HCT116 (cell line): ENCODE data around the gene TTLL10.
A peak's percentile ranks its signal among the peaks of the same experiment; 100 is the strongest.

Source experiments
- CTCF ChIP-seq, 3 experiments: fragments of 200-600 bp in 1 of 3; sonication (generic) in 1 of 3; IDR thresholded peaks in 2 of 3; conservative IDR thresholded peaks in 1 of 3; 2 replicates each; pipeline ENCODE4 v1.5.1; 2012 to 2017; ENCODE audit warnings: low read depth in 2 of 3, low read length in 2 of 3, antibody characterized with exemption in 1 of 3, borderline replicate concordance in 1 of 3, control low read depth in 1 of 3, mild to moderate bottlenecking in 1 of 3, mixed read lengths in 1 of 3, mixed run types in 1 of 3, moderate library complexity in 1 of 3; ENCODE audit not compliant: insufficient read depth in 1 of 3
- EZH2 ChIP-seq: fragments of 200-600 bp; sonication (generic); IDR thresholded peaks from 2 replicates; pipeline ENCODE4 v1.6.1; 2017; ENCODE audit warnings: antibody characterized with exemption, mixed run types
- POLR2AphosphoS5 ChIP-seq: IDR thresholded peaks from 2 replicates; pipeline ENCODE4 v1.6.1; 2011; ENCODE audit warnings: mild to moderate bottlenecking, low read depth, low read length, moderate library complexity
- REST ChIP-seq: IDR thresholded peaks from 2 replicates; pipeline ENCODE4 v1.6.1; 2012; ENCODE audit warnings: low read depth
- SIN3A ChIP-seq: IDR thresholded peaks from 2 replicates; pipeline ENCODE4 v1.6.1; 2012; ENCODE audit warnings: low read depth
- ZFX ChIP-seq: fragments of 450-650 bp; IDR thresholded peaks from 2 replicates; pipeline ENCODE4 v1.6.1; 2017

DNA sequence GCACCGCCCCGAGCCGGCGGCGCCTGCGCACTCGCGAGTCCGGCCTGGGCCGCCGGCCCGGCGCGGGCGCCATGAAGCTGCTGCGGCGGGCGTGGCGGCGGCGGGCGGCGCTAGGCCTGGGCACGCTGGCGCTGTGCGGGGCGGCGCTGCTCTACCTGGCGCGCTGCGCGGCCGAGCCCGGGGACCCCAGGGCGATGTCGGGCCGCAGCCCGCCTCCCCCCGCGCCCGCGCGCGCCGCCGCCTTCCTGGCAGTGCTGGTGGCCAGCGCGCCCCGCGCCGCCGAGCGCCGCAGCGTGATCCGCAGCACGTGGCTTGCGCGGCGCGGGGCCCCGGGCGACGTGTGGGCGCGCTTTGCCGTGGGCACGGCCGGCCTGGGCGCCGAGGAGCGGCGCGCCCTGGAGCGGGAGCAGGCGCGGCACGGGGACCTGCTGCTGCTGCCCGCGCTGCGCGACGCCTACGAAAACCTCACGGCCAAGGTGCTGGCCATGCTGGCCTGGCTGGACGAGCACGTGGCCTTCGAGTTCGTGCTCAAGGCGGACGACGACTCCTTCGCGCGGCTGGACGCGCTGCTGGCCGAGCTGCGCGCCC is 58.6 kb downstream of the TTLL10 start, which contains the start of gene B3GALT6:
- TF ChIP-seq CTCF (IDR thresholded peaks at IDR 0.05 in 2 of 3, conservative IDR thresholded peaks at IDR 0.05 in 1 of 3; ENCODE audit: borderline replicate concordance in 1 of 3, insufficient read depth in 1 of 3, low read depth in 2 of 3, low read length in 2 of 3) (no peak), EZH2 (no peak), REST (no peak), ZFX (peak; percentile 65; the same call in 1 of the 2 replicates), SIN3A (no peak), POLR2AphosphoS5 (no peak; the same call in 1 of the 2 replicates)
